HEK293 (cell line): Measurements from ENCODE around the gene IFIT5.

ENCODE experiments used
- SALL2 ChIP-seq: fragments of 450-650 bp; formaldehyde crosslinking; IDR thresholded peaks from 2 replicates; pipeline ENCODE4 v1.5.0; 2017; ENCODE audit warnings: missing biosample characterization, mild to moderate bottlenecking, missing genetic modification characterization, borderline replicate concordance
- SP2 ChIP-seq: fragments of 450-650 bp; formaldehyde crosslinking; IDR thresholded peaks from 2 replicates; pipeline ENCODE4 v1.5.1; 2016; ENCODE audit warnings: missing biosample characterization, missing genetic modification characterization
- TCF7L2 ChIP-seq: IDR thresholded peaks from 2 replicates; pipeline ENCODE4 v1.6.1; 2011; ENCODE audit warnings: low read depth, mild to moderate bottlenecking, inconsistent platforms, low read length, moderate library complexity, borderline replicate concordance
- TRIM28 ChIP-seq: IDR thresholded peaks from 2 replicates; pipeline ENCODE4 v1.6.1; 2011; ENCODE audit warnings: low read length, control low read depth, borderline replicate concordance
- YY1 ChIP-seq: fragments of 450-650 bp; formaldehyde crosslinking; IDR thresholded peaks from 2 replicates; pipeline ENCODE4 v1.5.1; 2018; ENCODE audit warnings: missing biosample characterization, missing genetic modification characterization
- ZNF138 ChIP-seq: fragments of 450-650 bp; formaldehyde crosslinking; IDR thresholded peaks from 2 replicates; pipeline ENCODE4 v1.5.1; 2016; ENCODE audit warnings: missing biosample characterization, missing genetic modification characterization, borderline replicate concordance
- ZNF530 ChIP-seq: fragments of 450-650 bp; formaldehyde crosslinking; IDR thresholded peaks from 2 replicates; pipeline ENCODE4 v1.5.1; 2016; ENCODE audit warnings: low read depth, missing biosample characterization, missing genetic modification characterization
- TF ChIP-seq, protein P1 (sequence below): fragments of 450-650 bp; formaldehyde crosslinking; IDR thresholded peaks from 2 replicates; pipeline ENCODE4 v1.5.1; 2016; ENCODE audit warnings: missing biosample characterization, missing genetic modification characterization
- TF ChIP-seq, protein P2 (sequence below): fragments of 450-650 bp; formaldehyde crosslinking; IDR thresholded peaks from 2 replicates; pipeline ENCODE4 v1.5.1; 2016; ENCODE audit warnings: missing biosample characterization, missing genetic modification characterization
- TF ChIP-seq, protein P3 (sequence below): IDR thresholded peaks from 2 replicates; pipeline ENCODE4 v1.6.1; 2011; ENCODE audit warnings: mild to moderate bottlenecking, low read depth, low read length, borderline replicate concordance
- TF ChIP-seq, protein P4 (sequence below): fragments of 450-650 bp; formaldehyde crosslinking; IDR thresholded peaks from 2 replicates; pipeline ENCODE4 v1.5.1; 2016; ENCODE audit warnings: missing biosample characterization, missing genetic modification characterization, low read depth
- TF ChIP-seq, protein P5 (sequence below): fragments of 450-650 bp; formaldehyde crosslinking; IDR thresholded peaks from 2 replicates; pipeline ENCODE4 v1.5.1; 2016; ENCODE audit warnings: missing biosample characterization, missing genetic modification characterization
- TF ChIP-seq, protein P6 (sequence below): fragments of 450-650 bp; formaldehyde crosslinking; IDR thresholded peaks from 2 replicates; pipeline ENCODE4 v1.5.1; 2016; ENCODE audit warnings: missing biosample characterization, missing genetic modification characterization
- TF ChIP-seq, protein P7 (sequence below): fragments of 450-650 bp; formaldehyde crosslinking; IDR thresholded peaks from 2 replicates; pipeline ENCODE4 v1.5.1; 2016; ENCODE audit warnings: missing biosample characterization, missing genetic modification characterization

DNA sequence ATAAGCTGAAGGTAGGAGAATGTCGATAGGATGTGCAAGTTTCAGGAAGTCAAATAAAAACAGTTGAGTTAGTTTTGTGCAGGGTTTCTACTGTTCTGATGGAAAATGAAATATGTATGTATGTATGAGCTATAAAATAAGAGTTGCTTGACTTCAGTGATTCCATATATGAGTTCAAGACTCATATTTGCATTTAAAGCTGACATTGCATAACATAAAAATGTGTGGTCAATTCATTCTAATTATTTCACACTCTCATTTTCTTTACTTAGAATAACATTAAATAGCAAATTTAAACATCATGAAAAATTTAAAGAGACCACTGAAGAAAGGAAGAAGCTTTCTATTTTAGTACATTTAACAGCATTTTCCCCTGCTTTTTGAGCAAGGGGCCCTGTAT lies 37.8 kb downstream of the IFIT5 start:
- TF ChIP-seq, protein P1, sequence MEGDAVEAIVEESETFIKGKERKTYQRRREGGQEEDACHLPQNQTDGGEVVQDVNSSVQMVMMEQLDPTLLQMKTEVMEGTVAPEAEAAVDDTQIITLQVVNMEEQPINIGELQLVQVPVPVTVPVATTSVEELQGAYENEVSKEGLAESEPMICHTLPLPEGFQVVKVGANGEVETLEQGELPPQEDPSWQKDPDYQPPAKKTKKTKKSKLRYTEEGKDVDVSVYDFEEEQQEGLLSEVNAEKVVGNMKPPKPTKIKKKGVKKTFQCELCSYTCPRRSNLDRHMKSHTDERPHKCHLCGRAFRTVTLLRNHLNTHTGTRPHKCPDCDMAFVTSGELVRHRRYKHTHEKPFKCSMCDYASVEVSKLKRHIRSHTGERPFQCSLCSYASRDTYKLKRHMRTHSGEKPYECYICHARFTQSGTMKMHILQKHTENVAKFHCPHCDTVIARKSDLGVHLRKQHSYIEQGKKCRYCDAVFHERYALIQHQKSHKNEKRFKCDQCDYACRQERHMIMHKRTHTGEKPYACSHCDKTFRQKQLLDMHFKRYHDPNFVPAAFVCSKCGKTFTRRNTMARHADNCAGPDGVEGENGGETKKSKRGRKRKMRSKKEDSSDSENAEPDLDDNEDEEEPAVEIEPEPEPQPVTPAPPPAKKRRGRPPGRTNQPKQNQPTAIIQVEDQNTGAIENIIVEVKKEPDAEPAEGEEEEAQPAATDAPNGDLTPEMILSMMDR (tag by site-specific recombination), result no peak
- no peak for TF ChIP-seq ZNF138 (tag by site-specific recombination)
- no peak for TF ChIP-seq TCF7L2
- TF ChIP-seq, protein P2, sequence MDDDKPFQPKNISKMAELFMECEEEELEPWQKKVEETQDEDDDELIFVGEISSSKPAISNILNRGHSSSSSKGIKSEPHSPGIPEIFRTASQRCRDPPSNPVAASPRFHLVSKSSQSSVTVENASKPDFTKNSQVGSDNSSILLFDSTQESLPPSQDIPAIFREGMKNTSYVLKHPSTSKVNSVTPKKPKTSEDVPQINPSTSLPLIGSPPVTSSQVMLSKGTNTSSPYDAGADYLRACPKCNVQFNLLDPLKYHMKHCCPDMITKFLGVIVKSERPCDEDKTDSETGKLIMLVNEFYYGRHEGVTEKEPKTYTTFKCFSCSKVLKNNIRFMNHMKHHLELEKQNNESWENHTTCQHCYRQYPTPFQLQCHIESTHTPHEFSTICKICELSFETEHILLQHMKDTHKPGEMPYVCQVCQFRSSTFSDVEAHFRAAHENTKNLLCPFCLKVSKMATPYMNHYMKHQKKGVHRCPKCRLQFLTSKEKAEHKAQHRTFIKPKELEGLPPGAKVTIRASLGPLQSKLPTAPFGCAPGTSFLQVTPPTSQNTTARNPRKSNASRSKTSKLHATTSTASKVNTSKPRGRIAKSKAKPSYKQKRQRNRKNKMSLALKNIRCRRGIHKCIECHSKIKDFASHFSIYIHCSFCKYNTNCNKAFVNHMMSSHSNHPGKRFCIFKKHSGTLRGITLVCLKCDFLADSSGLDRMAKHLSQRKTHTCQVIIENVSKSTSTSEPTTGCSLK (tag by site-specific recombination), result no peak
- TF ChIP-seq SP2 (tag by site-specific recombination), result no peak
- TF ChIP-seq, protein P3, sequence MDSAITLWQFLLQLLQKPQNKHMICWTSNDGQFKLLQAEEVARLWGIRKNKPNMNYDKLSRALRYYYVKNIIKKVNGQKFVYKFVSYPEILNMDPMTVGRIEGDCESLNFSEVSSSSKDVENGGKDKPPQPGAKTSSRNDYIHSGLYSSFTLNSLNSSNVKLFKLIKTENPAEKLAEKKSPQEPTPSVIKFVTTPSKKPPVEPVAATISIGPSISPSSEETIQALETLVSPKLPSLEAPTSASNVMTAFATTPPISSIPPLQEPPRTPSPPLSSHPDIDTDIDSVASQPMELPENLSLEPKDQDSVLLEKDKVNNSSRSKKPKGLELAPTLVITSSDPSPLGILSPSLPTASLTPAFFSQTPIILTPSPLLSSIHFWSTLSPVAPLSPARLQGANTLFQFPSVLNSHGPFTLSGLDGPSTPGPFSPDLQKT, result no peak
- no peak for TF ChIP-seq ZNF530 (tag by site-specific recombination)
- TF ChIP-seq, protein P4, sequence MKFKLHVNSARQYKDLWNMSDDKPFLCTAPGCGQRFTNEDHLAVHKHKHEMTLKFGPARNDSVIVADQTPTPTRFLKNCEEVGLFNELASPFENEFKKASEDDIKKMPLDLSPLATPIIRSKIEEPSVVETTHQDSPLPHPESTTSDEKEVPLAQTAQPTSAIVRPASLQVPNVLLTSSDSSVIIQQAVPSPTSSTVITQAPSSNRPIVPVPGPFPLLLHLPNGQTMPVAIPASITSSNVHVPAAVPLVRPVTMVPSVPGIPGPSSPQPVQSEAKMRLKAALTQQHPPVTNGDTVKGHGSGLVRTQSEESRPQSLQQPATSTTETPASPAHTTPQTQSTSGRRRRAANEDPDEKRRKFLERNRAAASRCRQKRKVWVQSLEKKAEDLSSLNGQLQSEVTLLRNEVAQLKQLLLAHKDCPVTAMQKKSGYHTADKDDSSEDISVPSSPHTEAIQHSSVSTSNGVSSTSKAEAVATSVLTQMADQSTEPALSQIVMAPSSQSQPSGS (tag by site-specific recombination), result no peak
- TF ChIP-seq, protein P5, sequence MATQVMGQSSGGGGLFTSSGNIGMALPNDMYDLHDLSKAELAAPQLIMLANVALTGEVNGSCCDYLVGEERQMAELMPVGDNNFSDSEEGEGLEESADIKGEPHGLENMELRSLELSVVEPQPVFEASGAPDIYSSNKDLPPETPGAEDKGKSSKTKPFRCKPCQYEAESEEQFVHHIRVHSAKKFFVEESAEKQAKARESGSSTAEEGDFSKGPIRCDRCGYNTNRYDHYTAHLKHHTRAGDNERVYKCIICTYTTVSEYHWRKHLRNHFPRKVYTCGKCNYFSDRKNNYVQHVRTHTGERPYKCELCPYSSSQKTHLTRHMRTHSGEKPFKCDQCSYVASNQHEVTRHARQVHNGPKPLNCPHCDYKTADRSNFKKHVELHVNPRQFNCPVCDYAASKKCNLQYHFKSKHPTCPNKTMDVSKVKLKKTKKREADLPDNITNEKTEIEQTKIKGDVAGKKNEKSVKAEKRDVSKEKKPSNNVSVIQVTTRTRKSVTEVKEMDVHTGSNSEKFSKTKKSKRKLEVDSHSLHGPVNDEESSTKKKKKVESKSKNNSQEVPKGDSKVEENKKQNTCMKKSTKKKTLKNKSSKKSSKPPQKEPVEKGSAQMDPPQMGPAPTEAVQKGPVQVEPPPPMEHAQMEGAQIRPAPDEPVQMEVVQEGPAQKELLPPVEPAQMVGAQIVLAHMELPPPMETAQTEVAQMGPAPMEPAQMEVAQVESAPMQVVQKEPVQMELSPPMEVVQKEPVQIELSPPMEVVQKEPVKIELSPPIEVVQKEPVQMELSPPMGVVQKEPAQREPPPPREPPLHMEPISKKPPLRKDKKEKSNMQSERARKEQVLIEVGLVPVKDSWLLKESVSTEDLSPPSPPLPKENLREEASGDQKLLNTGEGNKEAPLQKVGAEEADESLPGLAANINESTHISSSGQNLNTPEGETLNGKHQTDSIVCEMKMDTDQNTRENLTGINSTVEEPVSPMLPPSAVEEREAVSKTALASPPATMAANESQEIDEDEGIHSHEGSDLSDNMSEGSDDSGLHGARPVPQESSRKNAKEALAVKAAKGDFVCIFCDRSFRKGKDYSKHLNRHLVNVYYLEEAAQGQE (tag by site-specific recombination), result no peak
- TF ChIP-seq, protein P6, sequence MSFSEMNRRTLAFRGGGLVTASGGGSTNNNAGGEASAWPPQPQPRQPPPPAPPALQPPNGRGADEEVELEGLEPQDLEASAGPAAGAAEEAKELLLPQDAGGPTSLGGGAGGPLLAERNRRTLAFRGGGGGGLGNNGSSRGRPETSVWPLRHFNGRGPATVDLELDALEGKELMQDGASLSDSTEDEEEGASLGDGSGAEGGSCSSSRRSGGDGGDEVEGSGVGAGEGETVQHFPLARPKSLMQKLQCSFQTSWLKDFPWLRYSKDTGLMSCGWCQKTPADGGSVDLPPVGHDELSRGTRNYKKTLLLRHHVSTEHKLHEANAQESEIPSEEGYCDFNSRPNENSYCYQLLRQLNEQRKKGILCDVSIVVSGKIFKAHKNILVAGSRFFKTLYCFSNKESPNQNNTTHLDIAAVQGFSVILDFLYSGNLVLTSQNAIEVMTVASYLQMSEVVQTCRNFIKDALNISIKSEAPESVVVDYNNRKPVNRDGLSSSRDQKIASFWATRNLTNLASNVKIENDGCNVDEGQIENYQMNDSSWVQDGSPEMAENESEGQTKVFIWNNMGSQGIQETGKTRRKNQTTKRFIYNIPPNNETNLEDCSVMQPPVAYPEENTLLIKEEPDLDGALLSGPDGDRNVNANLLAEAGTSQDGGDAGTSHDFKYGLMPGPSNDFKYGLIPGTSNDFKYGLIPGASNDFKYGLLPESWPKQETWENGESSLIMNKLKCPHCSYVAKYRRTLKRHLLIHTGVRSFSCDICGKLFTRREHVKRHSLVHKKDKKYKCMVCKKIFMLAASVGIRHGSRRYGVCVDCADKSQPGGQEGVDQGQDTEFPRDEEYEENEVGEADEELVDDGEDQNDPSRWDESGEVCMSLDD (tag by site-specific recombination), result no peak
- no peak for TF ChIP-seq TRIM28
- TF ChIP-seq YY1 (tag by site-specific recombination), result no peak
- TF ChIP-seq, protein P7, sequence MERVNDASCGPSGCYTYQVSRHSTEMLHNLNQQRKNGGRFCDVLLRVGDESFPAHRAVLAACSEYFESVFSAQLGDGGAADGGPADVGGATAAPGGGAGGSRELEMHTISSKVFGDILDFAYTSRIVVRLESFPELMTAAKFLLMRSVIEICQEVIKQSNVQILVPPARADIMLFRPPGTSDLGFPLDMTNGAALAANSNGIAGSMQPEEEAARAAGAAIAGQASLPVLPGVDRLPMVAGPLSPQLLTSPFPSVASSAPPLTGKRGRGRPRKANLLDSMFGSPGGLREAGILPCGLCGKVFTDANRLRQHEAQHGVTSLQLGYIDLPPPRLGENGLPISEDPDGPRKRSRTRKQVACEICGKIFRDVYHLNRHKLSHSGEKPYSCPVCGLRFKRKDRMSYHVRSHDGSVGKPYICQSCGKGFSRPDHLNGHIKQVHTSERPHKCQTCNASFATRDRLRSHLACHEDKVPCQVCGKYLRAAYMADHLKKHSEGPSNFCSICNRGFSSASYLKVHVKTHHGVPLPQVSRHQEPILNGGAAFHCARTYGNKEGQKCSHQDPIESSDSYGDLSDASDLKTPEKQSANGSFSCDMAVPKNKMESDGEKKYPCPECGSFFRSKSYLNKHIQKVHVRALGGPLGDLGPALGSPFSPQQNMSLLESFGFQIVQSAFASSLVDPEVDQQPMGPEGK (tag by site-specific recombination), result no peak
- TF ChIP-seq SALL2, result no peak
